Measurements from ENCODE around the gene TBC1D22A.

Gene TBC1D22A

GRCh38 chr22:47123827-47124442 lies 361.5 kb downstream of the TBC1D22A start:
- no peaks in the 10 kb centered on the region for H3K36me3 Mint-ChIP-seq (ENCODE audit: low read depth)
- TF ChIP-seq CTCF (IDR thresholded peaks at IDR 0.05; ENCODE audit: unreplicated experiment in 3 of 3): no peak
- no peak overlapping the region for H3K4me3 Mint-ChIP-seq
- peaks cover 4% of the 10 kb centered on the region for H3K4me1 Mint-ChIP-seq
- H3K27ac Mint-ChIP-seq: no peak overlapping the region
- H3K27me3 Mint-ChIP-seq (ENCODE audit: low read depth): no peaks in the 10 kb centered on the region
- H3K9me3 Mint-ChIP-seq: no peaks in the 10 kb centered on the region

GRCh38 chr22:47124451-47124881 lies 362.0 kb downstream of the TBC1D22A start:
- no peaks in the 10 kb centered on the region for H3K27me3 Mint-ChIP-seq (ENCODE audit: low read depth)
- H3K36me3 Mint-ChIP-seq (ENCODE audit: low read depth): no peaks in the 10 kb centered on the region
- H3K4me1 Mint-ChIP-seq: peaks cover 4% of the 10 kb centered on the region
- H3K4me3 Mint-ChIP-seq: no peak overlapping the region
- no peak overlapping the region for H3K27ac Mint-ChIP-seq
- TF ChIP-seq CTCF (IDR thresholded peaks at IDR 0.05; ENCODE audit: unreplicated experiment in 3 of 3): no peak
- no peaks in the 10 kb centered on the region for H3K9me3 Mint-ChIP-seq

- Mint-ChIP-seq H3K36me3 (ENCODE audit: low read depth) (no peaks in the 10 kb centered on the region), H3K27ac (no peak overlapping the region), H3K9me3 (no peaks in the 10 kb centered on the region), H3K27me3 (ENCODE audit: low read depth) (no peaks in the 10 kb centered on the region), H3K4me3 (no peak overlapping the region), H3K4me1 (peaks cover 4% of the 10 kb centered on the region)
- TF ChIP-seq CTCF (IDR thresholded peaks at IDR 0.05; ENCODE audit: unreplicated experiment in 3 of 3): no peak
Observed at GRCh38 chr22:47124961-47125360, 362.5 kb downstream of the TBC1D22A start.

DNA sequence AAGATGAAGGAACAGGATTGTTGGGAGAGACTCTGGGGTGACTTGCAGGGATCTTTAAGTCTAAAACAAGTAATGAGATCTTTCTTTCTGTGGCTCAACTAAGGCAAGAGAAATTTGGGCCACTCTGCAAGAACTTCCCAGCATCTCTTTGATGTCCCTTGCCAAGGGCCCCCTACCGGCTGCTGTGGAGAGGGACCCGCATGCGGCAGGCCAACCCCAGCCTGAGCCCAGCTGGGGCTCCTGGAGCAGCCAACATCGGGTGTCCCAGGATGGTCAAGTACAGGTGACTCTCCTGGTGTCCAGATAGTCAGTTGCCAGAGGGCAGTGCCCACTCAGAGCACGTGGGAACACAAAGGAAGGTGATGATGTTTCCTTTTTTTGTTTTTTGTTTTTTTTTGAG lies 363.2 kb downstream of the TBC1D22A start:
- Mint-ChIP-seq H3K36me3 (ENCODE audit: low read depth) (no peaks in the 10 kb centered on the region), H3K4me1 (peaks cover 4% of the 10 kb centered on the region), H3K4me3 (no peak overlapping the region)

GRCh38 chr22:47126344-47126811 lies 363.9 kb downstream of the TBC1D22A start:
- H3K4me3 Mint-ChIP-seq: no peak overlapping the region
- TF ChIP-seq CTCF (IDR thresholded peaks at IDR 0.05; ENCODE audit: unreplicated experiment in 3 of 3): no peak
- no peaks in the 10 kb centered on the region for H3K27me3 Mint-ChIP-seq (ENCODE audit: low read depth)
- H3K9me3 Mint-ChIP-seq: no peaks in the 10 kb centered on the region
- H3K36me3 Mint-ChIP-seq (ENCODE audit: low read depth): no peaks in the 10 kb centered on the region
- no peak overlapping the region for H3K27ac Mint-ChIP-seq
- H3K4me1 Mint-ChIP-seq: peaks cover 4% of the 10 kb centered on the region

More for the DNA sequence above, 363.2 kb downstream of the TBC1D22A start:
- Mint-ChIP-seq H3K27me3 (ENCODE audit: low read depth) (no peaks in the 10 kb centered on the region), H3K9me3 (no peaks in the 10 kb centered on the region), H3K27ac (no peak overlapping the region)
- peak in 1 of 3 experiments; percentile 6 for TF ChIP-seq CTCF (IDR thresholded peaks at IDR 0.05; ENCODE audit: unreplicated experiment in 3 of 3)

DNA sequence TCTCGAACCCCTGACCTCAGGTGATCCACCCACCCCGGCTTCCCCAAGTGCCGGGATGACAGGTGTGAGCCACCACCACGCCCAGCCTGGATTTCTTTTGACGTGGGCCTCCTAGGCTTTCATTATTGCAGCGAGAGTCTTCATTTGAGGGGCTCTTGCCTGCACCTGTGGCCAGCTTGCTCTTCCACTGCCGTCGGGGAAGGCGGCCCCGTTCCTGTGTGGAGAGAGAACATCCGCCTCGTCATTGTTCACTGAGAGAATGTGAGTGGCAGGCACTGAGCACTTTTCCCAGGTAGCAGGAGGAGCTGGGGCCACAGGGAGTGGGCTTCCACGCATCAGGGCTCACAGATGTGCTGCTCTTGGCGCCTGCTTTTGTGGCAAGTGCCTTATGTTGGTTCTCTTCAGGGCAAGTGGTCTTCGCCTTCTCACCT lies 365.0 kb downstream of the TBC1D22A start:
- no peaks in the 10 kb centered on the region for H3K36me3 Mint-ChIP-seq (ENCODE audit: low read depth)
- H3K27me3 Mint-ChIP-seq (ENCODE audit: low read depth): no peaks in the 10 kb centered on the region
- H3K9me3 Mint-ChIP-seq: no peaks in the 10 kb centered on the region
- H3K4me1 Mint-ChIP-seq: peaks cover 4% of the 10 kb centered on the region
- H3K27ac Mint-ChIP-seq: no peak overlapping the region
- no peak overlapping the region for H3K4me3 Mint-ChIP-seq
- no peak for TF ChIP-seq CTCF (IDR thresholded peaks at IDR 0.05; ENCODE audit: unreplicated experiment in 3 of 3)
